ENCODE data around the gene UBL4A. TPM values are rescaled to one million over a fixed set of nuclear protein-coding genes. Genes with fewer than 3 reads are reported as not detected.
A peak's percentile ranks its signal among the peaks of the same experiment; 100 is the strongest.

Gene UBL4A
- total RNA-seq, 1 experiment from 2014 or later: 37.4 TPM

DNA sequence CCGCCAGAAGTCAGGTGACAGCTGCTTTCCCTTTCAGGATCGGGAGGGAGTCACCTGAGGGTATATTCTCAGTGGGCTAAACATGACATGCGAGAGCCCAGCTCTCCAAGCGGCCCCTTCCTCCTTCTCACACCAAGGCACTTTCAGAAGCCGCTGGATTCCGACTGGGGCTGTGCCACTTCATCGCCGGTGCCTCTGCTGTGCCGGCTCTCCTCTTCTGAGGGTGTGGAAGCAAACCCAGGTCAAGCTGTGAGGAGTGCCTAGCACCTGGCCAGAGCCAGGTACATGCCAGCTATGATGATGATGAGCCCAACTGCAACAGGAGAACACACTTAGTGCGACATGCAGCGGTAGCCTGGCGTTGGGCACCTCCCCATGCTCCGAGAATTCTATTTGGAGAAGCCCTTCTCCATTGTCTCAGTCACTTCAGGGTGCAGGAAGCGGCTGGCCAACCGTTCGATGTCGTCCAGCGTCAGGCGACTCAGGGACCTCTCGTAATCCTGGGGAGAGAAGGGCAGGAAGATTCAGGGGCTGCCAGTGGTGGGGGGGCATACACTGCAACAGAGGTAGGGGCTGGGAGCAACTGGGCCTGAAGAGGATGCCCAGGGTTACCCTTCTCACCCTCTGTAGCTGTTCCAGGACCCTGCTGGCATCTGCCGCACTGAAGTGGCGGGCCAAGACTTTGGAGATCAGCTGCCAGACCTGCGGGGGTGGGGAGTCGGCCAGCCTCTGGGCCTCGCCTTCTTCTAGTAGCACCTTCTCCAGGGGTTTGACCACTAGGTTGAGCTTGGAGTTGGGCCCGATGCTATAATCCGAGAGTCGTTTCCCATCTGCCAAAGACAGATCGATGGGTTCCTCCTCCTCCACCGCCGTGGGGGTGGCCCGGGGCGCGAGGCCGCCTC, 1.0 kb downstream of the UBL4A start:
- ChIA-PET POLR2A (no interaction called here), RAD21 (ENCODE audit: low non-redundant PET in 1 of 2, low total read pairs in 2 of 2, uncharacterized antibody in 2 of 2, unreplicated experiment in 2 of 2) (no interaction called here)
- peak overlapping the region; percentile 92 for H3K27ac ChIP-seq (ENCODE audit: low read depth, low read length)

More for the DNA sequence above, 1.0 kb downstream of the UBL4A start:
- Histone ChIP-seq H3K9me3 (ENCODE audit: control insufficient read depth in 1 of 2, insufficient read depth in 1 of 2, low read depth in 1 of 2, low read length in 2 of 2) (no peaks in the 10 kb centered on the region), H3K9me2 (ENCODE audit: insufficient read depth) (no peaks in the 10 kb centered on the region), H2AFZ (ENCODE audit: low read depth, low read length, poor library complexity, severe bottlenecking) (no peak overlapping the region), H3K4me1 (ENCODE audit: control insufficient read depth in 1 of 2, insufficient read depth in 2 of 2, low read length in 2 of 2) (peaks cover 7 to 32% of the 10 kb centered on the region in 2 experiments; a peak in 3 of 4 replicates), H3K27me3 (ENCODE audit: insufficient read depth, low read length) (no peaks in the 10 kb centered on the region), H3K79me2 (ENCODE audit: insufficient read depth, low read length) (peaks cover 15% of the 10 kb centered on the region), H3K4me2 (ENCODE audit: low read length) (peak overlapping the region; percentile 74), H3K36me3 (ENCODE audit: control insufficient read depth in 1 of 2, insufficient read depth in 2 of 2, low read length in 2 of 2) (peaks cover 0 to 10% of the 10 kb centered on the region in 2 experiments; a peak in 1 of 4 replicates), H3K9ac (ENCODE audit: low read length) (peak overlapping the region; percentile 77), H3K4me3 (replicated peaks in 1 of 2; ENCODE audit: low read depth in 1 of 2, low read length in 2 of 2) (peak overlapping the region; percentile 59 to 67), H4K20me1 (ENCODE audit: insufficient read depth) (no peaks in the 10 kb centered on the region)
- DNase-seq (ENCODE audit: low read depth, low spot score) (no peak), ATAC-seq (no peak)
- BruUV-seq (replicated peaks): TSS peak; percentile 3
- intact Hi-C loops (cut with micrococcal nuclease): no loop called here
- CTCF ChIA-PET: no interaction called here
- TF ChIP-seq, protein P1, sequence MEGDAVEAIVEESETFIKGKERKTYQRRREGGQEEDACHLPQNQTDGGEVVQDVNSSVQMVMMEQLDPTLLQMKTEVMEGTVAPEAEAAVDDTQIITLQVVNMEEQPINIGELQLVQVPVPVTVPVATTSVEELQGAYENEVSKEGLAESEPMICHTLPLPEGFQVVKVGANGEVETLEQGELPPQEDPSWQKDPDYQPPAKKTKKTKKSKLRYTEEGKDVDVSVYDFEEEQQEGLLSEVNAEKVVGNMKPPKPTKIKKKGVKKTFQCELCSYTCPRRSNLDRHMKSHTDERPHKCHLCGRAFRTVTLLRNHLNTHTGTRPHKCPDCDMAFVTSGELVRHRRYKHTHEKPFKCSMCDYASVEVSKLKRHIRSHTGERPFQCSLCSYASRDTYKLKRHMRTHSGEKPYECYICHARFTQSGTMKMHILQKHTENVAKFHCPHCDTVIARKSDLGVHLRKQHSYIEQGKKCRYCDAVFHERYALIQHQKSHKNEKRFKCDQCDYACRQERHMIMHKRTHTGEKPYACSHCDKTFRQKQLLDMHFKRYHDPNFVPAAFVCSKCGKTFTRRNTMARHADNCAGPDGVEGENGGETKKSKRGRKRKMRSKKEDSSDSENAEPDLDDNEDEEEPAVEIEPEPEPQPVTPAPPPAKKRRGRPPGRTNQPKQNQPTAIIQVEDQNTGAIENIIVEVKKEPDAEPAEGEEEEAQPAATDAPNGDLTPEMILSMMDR (IDR thresholded peaks at IDR 0.05 in 2 of 3, conservative IDR thresholded peaks at IDR 0.05 in 1 of 3; ENCODE audit: borderline replicate concordance in 1 of 3, insufficient read depth in 1 of 3, low read depth in 2 of 3, low read length in 2 of 3): no peak
- TF ChIP-seq SP1 (IDR thresholded peaks at IDR 0.05; ENCODE audit: low read depth): no peak
- TF ChIP-seq ZFX (IDR thresholded peaks at IDR 0.05): no peak
- no peak for TF ChIP-seq SIN3A (IDR thresholded peaks at IDR 0.05; ENCODE audit: low read depth)
- TF ChIP-seq POLR2A (IDR thresholded peaks at IDR 0.05; ENCODE audit: borderline replicate concordance, extremely low read depth, insufficient read depth, insufficient read length): no peak
- TF ChIP-seq EZH2phosphoT487 (IDR thresholded peaks at IDR 0.05; ENCODE audit: borderline replicate concordance): no peak
- TF ChIP-seq SRF (IDR thresholded peaks at IDR 0.05; ENCODE audit: low read depth): no peak
- TF ChIP-seq ZNF274 (IDR thresholded peaks at IDR 0.05; ENCODE audit: low read depth, low read length): no peak
- TF ChIP-seq, protein P2, sequence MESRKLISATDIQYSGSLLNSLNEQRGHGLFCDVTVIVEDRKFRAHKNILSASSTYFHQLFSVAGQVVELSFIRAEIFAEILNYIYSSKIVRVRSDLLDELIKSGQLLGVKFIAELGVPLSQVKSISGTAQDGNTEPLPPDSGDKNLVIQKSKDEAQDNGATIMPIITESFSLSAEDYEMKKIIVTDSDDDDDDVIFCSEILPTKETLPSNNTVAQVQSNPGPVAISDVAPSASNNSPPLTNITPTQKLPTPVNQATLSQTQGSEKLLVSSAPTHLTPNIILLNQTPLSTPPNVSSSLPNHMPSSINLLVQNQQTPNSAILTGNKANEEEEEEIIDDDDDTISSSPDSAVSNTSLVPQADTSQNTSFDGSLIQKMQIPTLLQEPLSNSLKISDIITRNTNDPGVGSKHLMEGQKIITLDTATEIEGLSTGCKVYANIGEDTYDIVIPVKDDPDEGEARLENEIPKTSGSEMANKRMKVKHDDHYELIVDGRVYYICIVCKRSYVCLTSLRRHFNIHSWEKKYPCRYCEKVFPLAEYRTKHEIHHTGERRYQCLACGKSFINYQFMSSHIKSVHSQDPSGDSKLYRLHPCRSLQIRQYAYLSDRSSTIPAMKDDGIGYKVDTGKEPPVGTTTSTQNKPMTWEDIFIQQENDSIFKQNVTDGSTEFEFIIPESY (IDR thresholded peaks at IDR 0.05; ENCODE audit: extremely low read depth, insufficient replicate concordance, low read length): no peak
- no peak for TF ChIP-seq EGR1 (IDR thresholded peaks at IDR 0.05; ENCODE audit: low read depth)
- TF ChIP-seq RAD21 (IDR thresholded peaks at IDR 0.05; ENCODE audit: low read depth): no peak
- TF ChIP-seq POLR2AphosphoS5 (IDR thresholded peaks at IDR 0.05; ENCODE audit: low read depth, low read length): no peak
- TF ChIP-seq, protein P3, sequence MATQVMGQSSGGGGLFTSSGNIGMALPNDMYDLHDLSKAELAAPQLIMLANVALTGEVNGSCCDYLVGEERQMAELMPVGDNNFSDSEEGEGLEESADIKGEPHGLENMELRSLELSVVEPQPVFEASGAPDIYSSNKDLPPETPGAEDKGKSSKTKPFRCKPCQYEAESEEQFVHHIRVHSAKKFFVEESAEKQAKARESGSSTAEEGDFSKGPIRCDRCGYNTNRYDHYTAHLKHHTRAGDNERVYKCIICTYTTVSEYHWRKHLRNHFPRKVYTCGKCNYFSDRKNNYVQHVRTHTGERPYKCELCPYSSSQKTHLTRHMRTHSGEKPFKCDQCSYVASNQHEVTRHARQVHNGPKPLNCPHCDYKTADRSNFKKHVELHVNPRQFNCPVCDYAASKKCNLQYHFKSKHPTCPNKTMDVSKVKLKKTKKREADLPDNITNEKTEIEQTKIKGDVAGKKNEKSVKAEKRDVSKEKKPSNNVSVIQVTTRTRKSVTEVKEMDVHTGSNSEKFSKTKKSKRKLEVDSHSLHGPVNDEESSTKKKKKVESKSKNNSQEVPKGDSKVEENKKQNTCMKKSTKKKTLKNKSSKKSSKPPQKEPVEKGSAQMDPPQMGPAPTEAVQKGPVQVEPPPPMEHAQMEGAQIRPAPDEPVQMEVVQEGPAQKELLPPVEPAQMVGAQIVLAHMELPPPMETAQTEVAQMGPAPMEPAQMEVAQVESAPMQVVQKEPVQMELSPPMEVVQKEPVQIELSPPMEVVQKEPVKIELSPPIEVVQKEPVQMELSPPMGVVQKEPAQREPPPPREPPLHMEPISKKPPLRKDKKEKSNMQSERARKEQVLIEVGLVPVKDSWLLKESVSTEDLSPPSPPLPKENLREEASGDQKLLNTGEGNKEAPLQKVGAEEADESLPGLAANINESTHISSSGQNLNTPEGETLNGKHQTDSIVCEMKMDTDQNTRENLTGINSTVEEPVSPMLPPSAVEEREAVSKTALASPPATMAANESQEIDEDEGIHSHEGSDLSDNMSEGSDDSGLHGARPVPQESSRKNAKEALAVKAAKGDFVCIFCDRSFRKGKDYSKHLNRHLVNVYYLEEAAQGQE (IDR thresholded peaks at IDR 0.05; ENCODE audit: low read depth): no peak
- TF ChIP-seq, protein P4, sequence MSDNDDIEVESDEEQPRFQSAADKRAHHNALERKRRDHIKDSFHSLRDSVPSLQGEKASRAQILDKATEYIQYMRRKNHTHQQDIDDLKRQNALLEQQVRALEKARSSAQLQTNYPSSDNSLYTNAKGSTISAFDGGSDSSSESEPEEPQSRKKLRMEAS (IDR thresholded peaks at IDR 0.05): no peak
- TF ChIP-seq EZH2 (IDR thresholded peaks at IDR 0.05): no peak
- TF ChIP-seq JUND (IDR thresholded peaks at IDR 0.05): no peak
- no peak for TF ChIP-seq CBX3 (IDR thresholded peaks at IDR 0.05; ENCODE audit: low read depth)
- TF ChIP-seq FOSL1 (IDR thresholded peaks at IDR 0.05; ENCODE audit: low read depth): no peak
- TF ChIP-seq ELF1 (IDR thresholded peaks at IDR 0.05; ENCODE audit: borderline replicate concordance, low read depth): no peak
- TF ChIP-seq YY1 (IDR thresholded peaks at IDR 0.05; ENCODE audit: extremely low read depth, insufficient replicate concordance, low read depth, low read length): no peak
